Fibroblast of lung (primary cell): Measurements from ENCODE around the gene ZCRB1.

Source experiments
- CTCF ChIP-seq, 2 donors: IDR thresholded peaks in 1 of 2; conservative IDR thresholded peaks in 1 of 2; 1 replicate in 1 of 2; 2 replicates in 1 of 2; pipeline ENCODE4 v1.5.1; 2011 to 2012; ENCODE audit warnings: low read length in 2 of 2, control low read depth in 1 of 2, inconsistent platforms in 1 of 2, low read depth in 1 of 2, mild to moderate bottlenecking in 1 of 2
- EZH2 ChIP-seq: IDR thresholded peaks from 2 replicates; pipeline ENCODE4 v1.5.1; 2012; ENCODE audit warnings: low read length, control low read depth, mild to moderate bottlenecking; ENCODE audit errors: missing control alignments

- no peak for TF ChIP-seq CTCF (conservative IDR thresholded peaks at IDR 0.05 in 1 of 2, IDR thresholded peaks at IDR 0.05 in 1 of 2; ENCODE audit: low read depth in 1 of 2, low read length in 2 of 2)
- TF ChIP-seq EZH2: no peak
Measured at GRCh38 chr12:42284157-42284556, 41.7 kb downstream of the ZCRB1 start.
